DMS 273 (cell line): ENCODE results near the gene NEGR1.

ENCODE experiments used
- DNase-seq: peaks from one replicate; lab custom pipeline; 2025; ENCODE audit not compliant: unreplicated experiment; lab: John Stamatoyannopoulos, UW

Gene NEGR1

DNA sequence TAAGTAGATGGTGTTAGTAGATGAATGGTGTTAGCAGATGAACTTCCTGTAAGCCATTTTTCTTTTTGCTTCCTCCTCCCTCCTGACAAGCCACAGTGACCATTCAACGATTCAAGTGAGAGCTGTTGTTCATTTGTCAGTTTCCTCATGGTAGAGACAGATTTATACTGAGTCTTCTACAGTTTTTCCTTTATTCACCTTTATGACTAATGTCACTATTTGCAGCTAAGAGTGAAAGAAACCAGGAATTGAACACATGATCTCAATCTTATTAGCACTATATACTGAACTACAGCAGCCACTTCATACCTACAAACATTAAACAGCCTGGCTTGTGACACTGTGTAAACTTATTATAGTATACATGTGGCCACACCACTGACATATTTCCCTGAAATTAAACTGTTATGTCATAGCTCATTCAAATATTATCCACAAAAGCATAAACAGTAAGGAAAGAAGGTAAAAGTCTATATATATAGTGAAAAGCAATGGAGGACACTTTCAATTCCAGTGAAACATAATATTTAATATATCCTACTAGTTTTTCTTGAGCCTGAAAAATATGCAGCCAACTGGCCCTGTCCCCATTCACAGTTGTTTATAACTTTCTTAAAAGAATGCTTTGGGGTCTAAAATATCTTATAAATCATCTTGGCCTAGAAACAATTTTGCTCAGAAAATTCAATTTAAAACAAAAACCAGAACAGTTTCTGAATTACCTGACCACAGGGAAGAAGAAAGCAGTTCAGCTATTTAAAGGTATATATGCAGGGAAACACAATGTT lies 634.6 kb downstream of the NEGR1 start:
- DNase-seq, result no peak

DNA sequence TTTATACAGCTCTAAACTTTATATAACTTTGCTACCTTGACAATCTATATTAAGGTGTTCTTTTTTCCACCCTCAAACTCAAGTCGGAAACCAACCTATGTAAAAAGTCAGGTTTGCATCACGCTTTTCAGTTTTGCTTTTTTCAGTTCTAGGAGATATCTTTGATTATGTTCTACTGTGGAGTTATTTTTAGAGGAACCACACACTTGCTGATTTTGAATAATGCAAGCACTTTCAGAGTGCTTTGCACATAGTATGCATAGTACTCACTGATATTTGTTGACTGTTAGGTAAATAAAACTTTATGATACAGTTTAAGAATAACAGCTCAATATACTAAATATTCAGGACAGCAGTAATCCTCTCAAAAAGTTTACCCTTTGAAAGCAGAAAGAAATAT lies 637.3 kb downstream of the NEGR1 start:
- no peak for DNase-seq

DNA sequence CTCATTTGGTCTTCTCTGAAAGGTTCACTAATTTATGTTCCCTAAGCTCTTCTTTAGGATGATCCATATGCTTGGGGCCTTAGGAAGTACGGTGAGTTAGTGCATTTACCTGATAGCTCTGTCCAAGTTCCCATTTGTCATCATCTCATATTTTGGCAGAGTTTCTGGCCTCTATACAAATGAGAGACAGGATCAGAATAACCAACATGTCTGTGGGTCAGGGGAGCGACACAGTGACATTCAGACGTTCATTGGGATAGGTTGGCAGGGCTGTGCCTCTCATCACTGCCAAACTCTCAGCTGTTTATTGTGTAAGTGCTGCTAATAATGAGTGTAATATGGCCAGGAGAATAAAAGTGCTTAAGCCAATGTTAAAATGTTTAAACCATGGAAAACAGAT lies 640.4 kb downstream of the NEGR1 start:
- no peak for DNase-seq

DNA sequence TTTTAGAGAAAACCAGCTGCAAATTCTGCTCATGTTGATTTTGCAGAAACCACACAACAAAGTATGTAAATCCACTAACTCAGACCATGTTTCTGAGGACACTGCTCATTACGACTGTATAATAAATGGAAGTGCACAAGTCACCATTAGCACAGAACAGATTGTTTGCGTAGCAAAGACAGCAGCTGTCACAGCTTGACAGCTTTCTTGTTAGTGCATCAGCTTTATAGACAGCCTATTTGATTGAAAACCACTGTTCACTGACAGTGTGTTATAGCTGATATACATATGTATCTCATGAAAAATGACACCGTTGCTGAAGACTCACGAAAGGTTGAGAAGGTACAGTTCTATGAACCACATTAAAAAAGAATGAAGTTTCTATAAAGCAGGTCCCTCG lies 641.3 kb downstream of the NEGR1 start:
- DNase-seq, result peak; percentile 51

- DNase-seq, result no peak
Observed at GRCh38 chr1:71640116-71640515, 642.2 kb downstream of the NEGR1 start.

GRCh38 chr1:71638081-71638766 lies 644.1 kb downstream of the NEGR1 start:
- no peak for DNase-seq

GRCh38 chr1:71635568-71635967 lies 646.8 kb downstream of the NEGR1 start:
- DNase-seq, result no peak

GRCh38 chr1:71634159-71634558 lies 648.2 kb downstream of the NEGR1 start:
- DNase-seq, result no peak

DNA sequence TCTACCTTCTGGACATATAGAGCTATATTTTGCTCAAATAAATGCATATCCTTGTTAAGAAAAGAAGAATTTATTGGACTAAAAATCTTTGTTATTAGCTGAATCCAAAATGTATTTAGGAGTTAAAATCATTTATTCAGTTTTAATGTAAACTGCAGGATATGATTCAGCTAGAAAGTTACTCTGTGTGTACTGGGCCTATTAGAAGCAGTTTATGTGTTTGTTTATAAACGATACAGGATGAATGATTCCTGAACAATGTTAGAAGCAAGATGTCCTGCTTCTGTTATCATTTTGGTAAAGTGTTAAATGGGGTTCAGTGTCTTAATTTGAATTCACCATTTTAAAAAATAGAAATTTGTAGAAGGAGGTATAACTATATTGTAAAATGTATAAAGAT lies 652.3 kb downstream of the NEGR1 start:
- no peak for DNase-seq

DNA sequence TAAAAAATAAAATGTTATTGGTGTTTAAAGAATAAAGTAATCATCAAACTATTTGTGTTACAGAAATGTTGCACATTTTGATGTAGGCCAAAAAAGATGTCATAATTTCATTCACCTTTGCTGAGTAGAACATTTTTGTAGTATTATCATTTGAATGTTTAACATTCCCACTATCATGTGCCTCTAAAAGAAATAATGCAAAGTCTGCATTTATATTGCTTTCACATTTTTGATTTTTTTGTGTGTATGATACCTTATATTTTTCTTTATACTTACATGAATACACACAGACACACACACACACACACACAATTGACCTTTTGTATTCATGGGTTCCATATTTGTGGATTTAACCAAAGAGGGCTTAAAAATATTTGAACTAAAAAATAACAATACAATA lies 657.3 kb downstream of the NEGR1 start:
- DNase-seq, result no peak

DNA sequence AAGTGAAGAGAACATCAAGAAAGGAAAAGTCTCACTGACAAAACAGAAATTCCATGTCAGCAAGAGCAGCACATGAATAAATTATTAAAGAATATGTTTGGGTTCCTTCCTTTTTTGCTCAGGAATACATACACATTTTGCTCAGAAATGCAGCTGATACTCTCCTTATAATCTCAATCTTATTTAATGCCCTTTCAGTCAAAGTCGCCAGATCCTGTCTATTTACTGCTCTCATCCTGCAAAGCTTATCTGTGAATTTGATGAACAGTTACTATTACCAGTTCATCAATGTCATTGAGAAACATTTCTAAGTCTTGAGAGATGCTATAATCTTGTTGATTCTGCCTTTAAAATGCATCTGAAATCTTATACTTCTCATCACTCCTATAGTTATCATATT lies 658.5 kb downstream of the NEGR1 start:
- no peak for DNase-seq

DNA sequence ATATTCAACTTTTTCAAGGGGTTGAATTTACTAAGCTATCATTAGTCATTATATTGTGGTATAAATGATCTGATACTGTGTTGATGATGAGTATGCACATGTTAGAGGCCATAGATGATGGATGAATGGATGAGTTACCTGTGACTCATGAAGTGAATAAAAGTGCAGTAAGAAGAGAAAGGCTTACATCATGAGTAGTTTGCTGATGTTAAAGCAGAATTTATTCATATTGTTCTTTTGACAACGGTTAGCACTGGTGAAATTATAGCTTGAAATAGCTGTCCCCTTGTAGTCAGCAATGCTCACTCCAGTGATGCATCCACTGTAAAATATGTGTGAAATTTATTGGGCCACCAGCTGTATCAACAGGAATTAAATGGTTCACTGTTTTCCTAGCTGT lies 660.6 kb downstream of the NEGR1 start:
- no peak for DNase-seq

GRCh38 chr1:71618766-71619530 lies 663.4 kb downstream of the NEGR1 start:
- DNase-seq, result no peak

DNA sequence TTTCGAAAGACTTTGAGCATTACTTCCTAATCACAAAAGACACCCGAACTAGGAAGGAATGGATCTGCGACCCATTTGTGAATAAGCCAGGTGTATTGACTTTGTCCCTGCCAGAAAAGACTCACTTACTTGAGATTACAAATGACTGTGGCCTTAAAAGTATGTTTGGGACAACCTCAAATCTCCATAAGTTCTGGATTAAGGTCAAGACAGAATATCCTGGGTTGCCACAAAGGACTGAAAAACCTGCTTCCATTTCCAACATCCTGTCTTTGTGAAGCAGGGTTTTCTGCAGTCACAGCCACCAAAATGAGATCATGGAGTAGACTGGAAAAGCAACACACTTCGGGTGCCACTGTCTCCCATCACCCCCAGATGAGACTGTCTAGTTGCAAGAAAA lies 664.1 kb downstream of the NEGR1 start:
- DNase-seq, result no peak

DNA sequence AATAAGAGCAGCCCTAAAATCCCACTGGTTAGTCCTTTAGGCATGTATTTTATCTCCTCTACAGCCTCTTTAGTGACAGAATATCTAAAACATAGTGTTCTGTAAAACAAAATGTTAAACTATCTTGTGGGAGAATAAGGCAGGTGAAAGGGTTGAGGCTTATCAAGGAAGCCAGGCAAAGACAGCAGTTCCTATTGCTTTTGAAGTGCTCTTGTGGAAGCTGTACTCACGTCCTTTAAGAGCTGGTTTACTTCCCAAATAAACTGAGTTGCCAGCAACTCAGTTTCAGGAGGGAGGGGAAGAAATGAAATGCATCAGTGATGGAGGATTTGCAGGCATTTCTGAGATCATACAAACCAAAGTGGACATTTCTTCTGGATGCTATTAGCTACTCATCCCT lies 671.9 kb downstream of the NEGR1 start:
- DNase-seq, result no peak

DNA sequence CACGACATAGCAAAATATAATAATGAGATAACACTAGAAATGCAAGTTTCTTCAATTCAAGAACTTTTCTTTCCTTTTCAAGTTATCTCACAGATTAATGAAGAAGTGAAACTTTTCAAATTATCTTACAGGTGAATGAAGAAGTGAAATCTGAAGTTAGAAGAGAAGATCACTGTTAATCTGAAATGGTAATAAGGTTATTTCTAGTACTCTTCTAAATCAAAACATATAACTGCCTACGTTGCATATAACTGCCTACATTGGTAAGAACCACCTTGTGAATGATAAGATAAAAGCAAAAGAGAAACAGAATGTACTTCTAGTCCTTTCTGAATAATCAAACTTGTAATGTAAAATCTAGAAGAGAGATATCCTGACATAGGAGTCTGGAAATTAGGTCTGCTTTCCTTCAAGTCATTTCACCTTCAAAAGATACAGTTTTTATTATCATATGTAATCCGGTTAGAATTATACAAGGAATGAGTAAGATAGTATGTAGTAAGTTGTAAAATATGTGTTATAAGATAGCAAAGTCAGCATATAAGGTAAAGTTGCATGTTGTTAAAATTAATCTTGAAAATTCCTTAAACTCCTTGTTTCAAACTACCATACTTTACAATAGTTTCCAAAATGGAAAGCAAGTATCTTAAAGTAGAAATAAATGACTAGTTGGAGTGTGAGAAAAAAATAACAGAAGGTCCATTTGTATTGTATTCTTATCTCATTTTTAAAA lies 679.1 kb downstream of the NEGR1 start:
- DNase-seq, result no peak

- no peak for DNase-seq
Observed at GRCh38 chr1:71600023-71600422, 682.3 kb downstream of the NEGR1 start.

- DNase-seq, result no peak
Observed at GRCh38 chr1:71599306-71599705, 683.0 kb downstream of the NEGR1 start.

GRCh38 chr1:71593523-71593922 lies 688.8 kb downstream of the NEGR1 start:
- DNase-seq, result peak; percentile 19

DNA sequence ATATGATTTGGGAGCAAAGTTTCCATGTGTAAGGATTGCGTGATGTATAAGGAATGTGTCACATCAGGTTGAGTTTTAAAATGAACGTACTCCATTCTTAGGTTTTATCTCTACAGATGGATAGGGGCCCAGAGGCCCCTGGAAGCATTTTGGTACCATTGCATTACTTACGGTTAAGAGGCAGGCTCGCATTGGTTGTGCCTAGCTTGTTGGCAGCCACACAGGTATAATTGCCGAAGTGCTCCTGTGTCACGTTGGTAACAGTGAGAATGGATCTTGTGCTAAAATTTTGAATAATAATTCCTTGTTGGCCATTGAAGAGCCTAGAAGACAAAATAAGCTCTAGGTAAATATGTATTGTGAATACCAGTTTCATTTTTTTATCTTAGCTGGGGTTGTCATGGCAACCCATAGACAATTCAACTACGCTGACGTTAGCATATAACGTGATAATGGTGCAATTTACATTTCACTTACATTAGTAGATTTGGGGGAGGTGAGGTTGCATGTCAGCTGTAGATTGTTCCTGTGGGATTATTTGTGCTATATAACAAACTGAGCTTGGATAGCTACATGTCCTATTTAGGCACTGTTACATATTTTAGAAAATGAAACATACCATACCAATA lies 689.6 kb downstream of the NEGR1 start:
- DNase-seq, result no peak

DNA sequence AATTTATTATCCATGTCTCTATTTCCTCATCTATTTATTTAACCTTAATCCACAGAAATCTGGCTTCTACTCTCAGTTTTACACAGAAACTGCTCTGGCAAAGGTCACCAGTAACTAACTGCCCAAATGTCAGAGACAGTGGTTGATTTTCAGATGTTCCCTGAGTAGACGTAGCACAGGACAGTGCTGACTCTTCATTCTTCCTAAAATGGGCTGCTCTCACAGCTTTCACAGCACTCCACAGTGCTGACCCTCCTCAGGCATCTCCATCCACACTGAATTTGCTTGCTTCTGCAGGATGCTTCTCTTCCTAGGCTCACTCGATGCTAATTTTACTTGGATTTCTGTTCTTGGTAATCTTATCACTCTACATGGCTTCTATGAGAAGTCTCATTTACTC lies 693.3 kb downstream of the NEGR1 start:
- DNase-seq, result no peak
